HEK293T (cell line): Measurements from ENCODE around the gene TARDBP.
"Not testable (repeated sequence)": the region's sequence is repeated elsewhere in the genome, so short reads cannot be mapped to it uniquely, and the experiment has no call there.

ENCODE experiments used
- CTCF ChIA-PET: fragments of 350-600 bp; formaldehyde crosslinking; extraction: SDS; loops from one replicate; lab custom pipeline; 2021; ENCODE audit warnings: antibody characterized with exemption, inconsistent platforms; lab: Yijun Ruan, JAX
- POLR2A ChIA-PET: fragments of 350-600 bp; formaldehyde crosslinking; extraction: SDS; loops from one replicate; lab custom pipeline; 2020; ENCODE audit warnings: antibody characterized with exemption, inconsistent platforms; lab: Yijun Ruan, JAX
- DNase-seq: peaks from one replicate; pipeline ENCODE4 v3.0.0; 2012; ENCODE audit warnings: mixed read lengths; ENCODE audit errors: extremely low spot score
- ARNT ChIP-seq: fragments of 450-650 bp; IDR thresholded peaks from 2 replicates; pipeline ENCODE4 v1.6.1; 2017; ENCODE audit warnings: mild to moderate bottlenecking
- BHLHE40 ChIP-seq: fragments of 450-650 bp; IDR thresholded peaks from 2 replicates; pipeline ENCODE4 v1.6.1; 2016; ENCODE audit warnings: mild to moderate bottlenecking, moderate library complexity, borderline replicate concordance
- CTBP1 ChIP-seq: fragments of 450-650 bp; IDR thresholded peaks from 2 replicates; pipeline ENCODE4 v1.6.1; 2016; ENCODE audit warnings: borderline replicate concordance
- ELF4 ChIP-seq: fragments of 450-650 bp; IDR thresholded peaks from 2 replicates; pipeline ENCODE4 v1.6.1; 2017; ENCODE audit warnings: antibody characterized with exemption
- FOXA1 ChIP-seq: fragments of 450-650 bp; IDR thresholded peaks from 2 replicates; pipeline ENCODE4 v1.6.1; 2016; ENCODE audit warnings: mild to moderate bottlenecking
- FOXK2 ChIP-seq: fragments of 450-650 bp; IDR thresholded peaks from 2 replicates; pipeline ENCODE4 v1.6.1; 2016; ENCODE audit warnings: mild to moderate bottlenecking
- FOXM1 ChIP-seq: fragments of 450-650 bp; IDR thresholded peaks from 2 replicates; pipeline ENCODE4 v1.6.1; 2017; ENCODE audit warnings: mild to moderate bottlenecking, borderline replicate concordance
- HDGF ChIP-seq: fragments of 450-650 bp; IDR thresholded peaks from 2 replicates; pipeline ENCODE4 v1.6.1; 2017; ENCODE audit warnings: antibody characterized with exemption, borderline replicate concordance
- L3MBTL2 ChIP-seq: fragments of 450-650 bp; conservative IDR thresholded peaks from 2 replicates; pipeline ENCODE4 v1.6.1; 2016; ENCODE audit warnings: mild to moderate bottlenecking
- LEF1 ChIP-seq: fragments of 450-650 bp; IDR thresholded peaks from 2 replicates; pipeline ENCODE4 v1.6.1; 2017; ENCODE audit warnings: mild to moderate bottlenecking, borderline replicate concordance
- NFRKB ChIP-seq: fragments of 450-650 bp; IDR thresholded peaks from 2 replicates; pipeline ENCODE4 v1.6.1; 2016; ENCODE audit warnings: mild to moderate bottlenecking, moderate library complexity
- SP1 ChIP-seq: fragments of 450-650 bp; IDR thresholded peaks from 2 replicates; pipeline ENCODE4 v1.6.1; 2017
- SUZ12 ChIP-seq: fragments of 450-650 bp; IDR thresholded peaks from 2 replicates; pipeline ENCODE4 v1.6.1; 2016; ENCODE audit warnings: mild to moderate bottlenecking
- TARDBP ChIP-seq: fragments of 450-650 bp; IDR thresholded peaks from 2 replicates; pipeline ENCODE4 v1.6.1; 2016
- ZNF384 ChIP-seq: fragments of 450-650 bp; IDR thresholded peaks from 2 replicates; pipeline ENCODE4 v1.6.1; 2016
- TF ChIP-seq, protein P1 (sequence below): fragments of 450-650 bp; IDR thresholded peaks from 2 replicates; pipeline ENCODE4 v1.6.1; 2016

Gene TARDBP

DNA sequence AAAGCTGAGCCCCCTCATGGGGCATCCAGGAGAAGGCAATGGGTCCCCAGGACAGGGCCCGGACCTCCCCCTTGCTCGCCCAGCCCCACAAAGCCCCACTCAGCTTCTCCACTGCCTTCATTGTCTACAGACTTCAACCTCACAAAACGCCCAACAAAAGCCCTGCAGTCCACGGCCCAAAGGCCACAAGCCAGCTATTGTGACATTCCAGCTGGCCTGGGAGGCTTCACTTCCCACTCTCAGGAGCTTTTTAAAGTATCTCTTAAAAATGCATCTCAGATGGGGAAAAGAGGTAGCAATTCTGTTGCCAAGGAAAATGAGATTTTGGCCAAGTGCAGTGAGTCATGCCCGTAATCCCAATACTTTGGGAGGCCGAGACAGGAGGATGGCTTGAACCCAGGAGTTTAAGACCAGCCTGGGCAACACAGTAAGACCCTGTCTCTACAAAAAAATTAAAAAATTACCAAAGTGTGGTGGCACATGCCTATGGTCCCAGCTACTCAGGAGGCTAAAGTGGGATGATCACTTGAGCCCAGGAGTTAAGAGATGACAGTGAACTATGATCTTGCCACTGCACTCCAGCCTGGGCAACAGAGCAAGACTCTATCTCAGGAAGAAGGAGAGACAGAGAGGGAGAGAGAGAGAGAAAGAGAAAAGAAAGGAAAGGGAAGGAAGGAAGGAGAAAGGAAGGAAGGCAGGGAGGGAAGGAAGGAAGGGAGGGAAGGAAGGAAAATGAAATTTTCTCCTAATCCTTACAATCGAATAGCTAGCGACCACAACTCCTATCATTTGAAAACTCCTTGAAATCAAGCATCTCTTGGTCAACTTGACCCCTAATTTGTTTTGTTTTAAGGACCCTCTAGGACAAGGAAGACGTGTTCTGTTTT lies 31.4 kb upstream of the TARDBP start:
- POLR2A ChIA-PET, result no interaction called here

GRCh38 chr1:10986525-10986890 lies 25.9 kb upstream of the TARDBP start:
- CTCF ChIA-PET, result no interaction called here
- TF ChIP-seq TARDBP (no peak), SP1 (no peak)
- no peak for DNase-seq
- POLR2A ChIA-PET, result no interaction called here

More for the DNA sequence above, 31.4 kb upstream of the TARDBP start:
- no peak for DNase-seq
- CTCF ChIA-PET, result no interaction called here
- TF ChIP-seq FOXA1 (no peak), ZNF384 (no peak), FOXK2 (no peak), NFRKB (no peak), FOXM1 (no peak), TARDBP (no peak), CTBP1 (no peak), L3MBTL2 (no peak), ARNT (no peak), SP1 (no peak), ELF4 (no peak), HDGF (no peak), BHLHE40 (no peak), LEF1 (no peak), SUZ12 (no peak)
- TF ChIP-seq, protein P1, sequence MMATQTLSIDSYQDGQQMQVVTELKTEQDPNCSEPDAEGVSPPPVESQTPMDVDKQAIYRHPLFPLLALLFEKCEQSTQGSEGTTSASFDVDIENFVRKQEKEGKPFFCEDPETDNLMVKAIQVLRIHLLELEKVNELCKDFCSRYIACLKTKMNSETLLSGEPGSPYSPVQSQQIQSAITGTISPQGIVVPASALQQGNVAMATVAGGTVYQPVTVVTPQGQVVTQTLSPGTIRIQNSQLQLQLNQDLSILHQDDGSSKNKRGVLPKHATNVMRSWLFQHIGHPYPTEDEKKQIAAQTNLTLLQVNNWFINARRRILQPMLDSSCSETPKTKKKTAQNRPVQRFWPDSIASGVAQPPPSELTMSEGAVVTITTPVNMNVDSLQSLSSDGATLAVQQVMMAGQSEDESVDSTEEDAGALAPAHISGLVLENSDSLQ, result no peak

DNA sequence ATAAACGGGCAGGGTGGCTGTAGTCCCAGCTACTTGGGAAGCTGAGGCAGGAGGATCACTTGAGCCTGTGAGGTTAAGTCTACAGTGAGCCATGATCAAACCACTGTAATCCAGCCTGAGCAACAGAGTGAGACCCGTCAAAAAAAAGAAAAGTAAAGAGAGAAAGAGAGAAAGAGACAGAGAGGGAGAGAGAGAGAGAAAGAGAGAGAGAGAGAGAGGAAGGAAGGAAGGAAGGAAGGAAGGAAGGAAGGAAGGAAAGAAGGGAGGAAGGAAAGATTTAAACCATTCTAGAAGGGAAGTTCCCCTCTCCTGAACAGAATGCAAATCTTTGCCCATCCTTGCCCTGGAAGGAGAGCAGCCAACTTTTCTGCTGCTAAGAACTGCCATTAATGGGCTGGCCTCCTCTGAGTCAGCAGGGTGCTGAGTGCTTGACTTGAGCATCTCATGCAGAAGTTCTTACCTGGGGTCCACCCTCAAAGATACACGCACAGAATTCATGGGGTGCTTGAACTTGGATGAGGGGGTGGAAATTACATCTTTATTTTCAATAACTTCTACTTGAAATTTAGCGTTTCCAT lies 24.5 kb upstream of the TARDBP start:
- TF ChIP-seq SP1 (no peak), ELF4 (no peak), L3MBTL2 (no peak), ZNF384 (no peak), LEF1 (no peak), FOXK2 (no peak), CTBP1 (no peak)
- ChIA-PET CTCF (no interaction called here), POLR2A (no interaction called here)
- DNase-seq, result no peak

GRCh38 chr1:10989095-10989494 lies 23.4 kb upstream of the TARDBP start:
- DNase-seq, result no peak
- POLR2A ChIA-PET, result no interaction called here
- no peak for TF ChIP-seq ELF4
- TF ChIP-seq ZNF384, result no peak
- TF ChIP-seq BHLHE40, result no peak
- TF ChIP-seq ARNT, result no peak
- TF ChIP-seq TARDBP, result no peak
- no peak for TF ChIP-seq FOXM1
- TF ChIP-seq, protein P1, result no peak
- TF ChIP-seq FOXA1, result no peak
- no peak for TF ChIP-seq CTBP1
- no peak for TF ChIP-seq L3MBTL2
- no peak for TF ChIP-seq LEF1
- no peak for TF ChIP-seq SUZ12
- TF ChIP-seq FOXK2, result no peak
- no peak for TF ChIP-seq HDGF
- no peak for TF ChIP-seq SP1
- no peak for TF ChIP-seq NFRKB
- CTCF ChIA-PET, result no interaction called here

DNA sequence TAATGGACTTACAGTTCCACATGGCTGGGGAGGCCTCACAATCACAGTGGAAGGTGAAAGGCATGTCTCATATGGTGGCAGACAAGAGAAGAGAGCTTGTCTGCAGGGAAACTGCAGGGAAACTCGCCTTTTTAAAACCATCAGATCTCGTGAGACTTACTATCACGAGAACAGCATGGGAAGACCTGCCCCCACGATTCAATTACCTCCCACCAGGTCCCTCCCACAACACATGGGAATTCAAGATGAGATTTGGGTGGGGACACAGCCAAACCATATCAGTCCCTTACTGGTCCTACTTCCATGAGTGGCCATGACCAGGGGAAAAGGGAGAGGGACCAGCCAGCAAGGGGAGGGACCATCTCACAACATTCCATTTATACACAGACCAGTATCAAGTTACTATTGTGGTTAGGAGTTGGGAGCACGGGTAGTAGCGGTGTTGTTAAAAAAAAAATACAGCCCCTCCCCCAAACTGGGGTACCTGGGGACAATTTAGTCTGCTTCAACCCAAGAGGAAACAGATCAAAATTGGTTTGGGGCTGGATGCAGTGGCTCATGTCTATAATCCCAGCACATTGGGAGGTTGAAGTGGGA lies 22.4 kb upstream of the TARDBP start:
- POLR2A ChIA-PET, DNase-seq: not testable (repeated sequence)
- CTCF ChIA-PET, result interaction anchor here (0.6 to 0.7 kb wide), 2 partner anchors 125 to 720 kb away, joined by 3 read pairs; no protein-coding TSS in a partner anchor

DNA sequence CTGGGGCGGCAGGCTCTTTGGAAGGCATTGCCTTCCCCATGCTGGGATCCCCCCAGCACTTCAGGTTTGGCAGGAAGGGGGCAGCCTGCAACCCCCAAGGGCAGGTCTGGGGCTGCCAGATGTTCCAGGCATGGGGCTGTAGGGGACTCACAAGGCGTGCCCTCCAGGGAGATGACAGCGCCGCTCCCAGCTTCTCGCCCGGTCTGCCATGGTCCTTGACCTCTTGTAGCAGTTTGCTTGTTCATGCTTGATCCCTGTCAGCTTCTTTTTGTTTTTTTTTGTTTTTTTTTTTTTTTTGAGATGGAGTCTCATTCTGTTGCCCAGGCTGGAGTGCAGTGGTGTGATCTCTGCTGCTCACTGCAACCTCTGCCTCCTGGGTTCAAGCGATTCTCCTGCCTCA lies 21.6 kb upstream of the TARDBP start:
- CTCF ChIA-PET, result no interaction called here
- DNase-seq, result no peak
- POLR2A ChIA-PET, result no interaction called here
- TF ChIP-seq BHLHE40, result no peak
- no peak for TF ChIP-seq FOXM1
- no peak for TF ChIP-seq LEF1
- TF ChIP-seq SP1, result no peak
- TF ChIP-seq TARDBP, result no peak
- TF ChIP-seq L3MBTL2, result no peak
- no peak for TF ChIP-seq ELF4
- no peak for TF ChIP-seq SUZ12
- TF ChIP-seq FOXA1, result no peak
- TF ChIP-seq ZNF384, result no peak
- TF ChIP-seq NFRKB, result no peak
- no peak for TF ChIP-seq HDGF
- TF ChIP-seq FOXK2, result no peak

GRCh38 chr1:10992004-10992403 lies 20.4 kb upstream of the TARDBP start:
- CTCF ChIA-PET, POLR2A ChIA-PET, DNase-seq: not testable (repeated sequence)
